ENCODE results near the gene LHFPL6. TPM values are rescaled to one million over a fixed set of nuclear protein-coding genes. Genes with fewer than 3 reads are reported as not detected.

Gene LHFPL6
- total and polyA plus RNA-seq, 9 of the 15 experiments (the other 6 are each of a cell fraction or from before 2014, with no cell fraction given), result 0.18 TPM; not detected in 8

GRCh38 chr13:39397896-39398265 lies 205.1 kb downstream of the LHFPL6 start:
- ChIA-PET CTCF (ENCODE audit: low intra/inter-chr PET ratio) (no interaction called here), POLR2A (interaction anchor here (0.7 kb wide), 1 partner anchor 77 kb away, joined by 4 read pairs; no protein-coding TSS in a partner anchor)
- H3K27me3 ChIP-seq (ENCODE audit: control insufficient read depth in 2 of 2, insufficient read depth in 2 of 2, low read length in 2 of 2), result no peaks in the 10 kb centered on the region
- H3K9me1 ChIP-seq (ENCODE audit: control insufficient read depth, insufficient read depth, low read length), result no peaks in the 10 kb centered on the region
- intact Hi-C loops (cut with micrococcal nuclease) (no loop called here), in situ Hi-C loops (cut with MboI) (no loop called here)
- H3K79me2 ChIP-seq (ENCODE audit: control insufficient read depth, insufficient read depth, low read length), result no peaks in the 10 kb centered on the region
- no peak overlapping the region for H3K4me3 ChIP-seq
- H3K27ac ChIP-seq (ENCODE audit: extremely low read depth, low read depth, low read length), result no peak overlapping the region
- H3K4me1 ChIP-seq (replicated peaks in 1 of 2; ENCODE audit: control insufficient read depth in 2 of 2, insufficient read depth in 2 of 2, low read length in 2 of 2), result no peaks in the 10 kb centered on the region
- H3K36me3 ChIP-seq (ENCODE audit: control insufficient read depth, insufficient read depth, low read length), result no peaks in the 10 kb centered on the region
- DNase-seq (ENCODE audit: extremely low read depth in 1 of 4, low spot score in 3 of 4), result no peak
- no peak for TF ChIP-seq SETDB1 (IDR thresholded peaks at IDR 0.05; ENCODE audit: low read length)
- TF ChIP-seq HSF4 (CRISPR knock-in tag; IDR thresholded peaks at IDR 0.05; ENCODE audit: borderline replicate concordance), result no peak
- TF ChIP-seq, protein P1, sequence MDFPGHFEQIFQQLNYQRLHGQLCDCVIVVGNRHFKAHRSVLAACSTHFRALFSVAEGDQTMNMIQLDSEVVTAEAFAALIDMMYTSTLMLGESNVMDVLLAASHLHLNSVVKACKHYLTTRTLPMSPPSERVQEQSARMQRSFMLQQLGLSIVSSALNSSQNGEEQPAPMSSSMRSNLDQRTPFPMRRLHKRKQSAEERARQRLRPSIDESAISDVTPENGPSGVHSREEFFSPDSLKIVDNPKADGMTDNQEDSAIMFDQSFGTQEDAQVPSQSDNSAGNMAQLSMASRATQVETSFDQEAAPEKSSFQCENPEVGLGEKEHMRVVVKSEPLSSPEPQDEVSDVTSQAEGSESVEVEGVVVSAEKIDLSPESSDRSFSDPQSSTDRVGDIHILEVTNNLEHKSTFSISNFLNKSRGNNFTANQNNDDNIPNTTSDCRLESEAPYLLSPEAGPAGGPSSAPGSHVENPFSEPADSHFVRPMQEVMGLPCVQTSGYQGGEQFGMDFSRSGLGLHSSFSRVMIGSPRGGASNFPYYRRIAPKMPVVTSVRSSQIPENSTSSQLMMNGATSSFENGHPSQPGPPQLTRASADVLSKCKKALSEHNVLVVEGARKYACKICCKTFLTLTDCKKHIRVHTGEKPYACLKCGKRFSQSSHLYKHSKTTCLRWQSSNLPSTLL (IDR thresholded peaks at IDR 0.05), result no peak
- TF ChIP-seq SFPQ (IDR thresholded peaks at IDR 0.05; ENCODE audit: low read depth, low read length), result no peak
- TF ChIP-seq GTF2B (IDR thresholded peaks at IDR 0.05; ENCODE audit: extremely low read depth, insufficient read length), result no peak
- TF ChIP-seq ZNF395 (CRISPR knock-in tag; IDR thresholded peaks at IDR 0.05), result no peak
- no peak for TF ChIP-seq GTF2A2 (tag; IDR thresholded peaks at IDR 0.05)
- no peak for TF ChIP-seq ZC3H11A (IDR thresholded peaks at IDR 0.05; ENCODE audit: low read depth, low read length)
- TF ChIP-seq, protein P2, sequence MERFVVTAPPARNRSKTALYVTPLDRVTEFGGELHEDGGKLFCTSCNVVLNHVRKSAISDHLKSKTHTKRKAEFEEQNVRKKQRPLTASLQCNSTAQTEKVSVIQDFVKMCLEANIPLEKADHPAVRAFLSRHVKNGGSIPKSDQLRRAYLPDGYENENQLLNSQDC (CRISPR knock-in tag; IDR thresholded peaks at IDR 0.05), result no peak
- no peak for TF ChIP-seq PHB2 (IDR thresholded peaks at IDR 0.05; ENCODE audit: low read depth)
- WGBS (ENCODE audit: insufficient coverage, low coverage, missing lambda C conversion rate), result 0% methylated on average over 1 of the region's 3 CpGs
- no peaks in the 10 kb centered on the region for H4K20me1 ChIP-seq (replicated peaks; ENCODE audit: control insufficient read depth, insufficient read depth, low read length)
- no TSS peak for BruUV-seq (replicated peaks)
- no peaks in the 10 kb centered on the region for H3K9me3 ChIP-seq (replicated peaks; ENCODE audit: control insufficient read depth, insufficient read depth, low read depth, low read length)
- H3K4me2 ChIP-seq (ENCODE audit: insufficient read depth, low read length), result no peak overlapping the region
- H2AFZ ChIP-seq (ENCODE audit: low read depth, low read length), result no peak overlapping the region
- no peak for FAIRE-seq
- no peak for ATAC-seq
- no peak overlapping the region for H3K9ac ChIP-seq (ENCODE audit: insufficient read depth in 1 of 2, low read depth in 2 of 2, low read length in 2 of 2)
